ENCODE data around the gene PSMB7.

The PSMB7 gene

DNA sequence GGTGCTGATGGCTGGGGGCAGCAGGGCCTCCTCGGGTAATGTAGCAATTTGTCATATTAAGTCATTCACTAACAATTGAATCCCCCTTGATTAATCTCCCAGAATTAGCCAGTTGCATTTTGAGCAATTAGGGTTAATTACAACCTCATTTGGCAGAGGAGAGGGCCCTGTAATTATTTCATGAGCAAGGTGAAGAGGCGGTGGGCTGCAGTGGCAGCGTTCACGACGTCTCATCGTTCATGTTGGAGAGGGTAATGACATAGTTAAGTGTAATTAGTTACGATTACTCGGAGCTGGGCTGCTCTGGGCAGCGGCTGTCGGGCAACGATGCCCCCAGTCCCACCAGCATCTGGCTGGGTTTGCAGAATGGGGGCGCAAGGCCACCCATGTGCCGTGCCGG, 111.5 kb downstream of the PSMB7 start:
- DNase-seq (ENCODE audit: low read depth in 1 of 2, low spot score in 1 of 2): no peak
